Measurements from ENCODE around the gene GPC3.
A peak's percentile ranks its signal among the peaks of the same experiment; 100 is the strongest.

GPC3 gene

DNA sequence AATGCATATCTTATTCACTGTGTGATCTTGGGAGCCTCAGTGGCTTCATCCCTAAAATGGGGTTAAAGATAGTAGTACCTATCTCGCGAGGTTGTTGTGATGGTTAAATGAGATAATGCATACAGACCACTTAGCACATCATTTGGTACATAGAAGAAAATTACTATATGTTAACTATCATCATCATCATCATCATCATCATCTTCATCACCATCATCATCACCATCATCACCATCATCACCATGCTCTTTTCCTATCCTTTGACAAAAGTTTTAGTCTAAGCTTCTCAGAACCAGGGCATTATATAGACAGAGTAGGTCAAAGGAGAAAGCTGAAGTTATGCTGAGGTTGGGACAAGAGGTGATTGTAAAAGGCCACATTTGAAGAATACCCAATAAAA, 145.0 kb downstream of the GPC3 start:
- DNase-seq (ENCODE audit: low read depth) = no peak

DNA sequence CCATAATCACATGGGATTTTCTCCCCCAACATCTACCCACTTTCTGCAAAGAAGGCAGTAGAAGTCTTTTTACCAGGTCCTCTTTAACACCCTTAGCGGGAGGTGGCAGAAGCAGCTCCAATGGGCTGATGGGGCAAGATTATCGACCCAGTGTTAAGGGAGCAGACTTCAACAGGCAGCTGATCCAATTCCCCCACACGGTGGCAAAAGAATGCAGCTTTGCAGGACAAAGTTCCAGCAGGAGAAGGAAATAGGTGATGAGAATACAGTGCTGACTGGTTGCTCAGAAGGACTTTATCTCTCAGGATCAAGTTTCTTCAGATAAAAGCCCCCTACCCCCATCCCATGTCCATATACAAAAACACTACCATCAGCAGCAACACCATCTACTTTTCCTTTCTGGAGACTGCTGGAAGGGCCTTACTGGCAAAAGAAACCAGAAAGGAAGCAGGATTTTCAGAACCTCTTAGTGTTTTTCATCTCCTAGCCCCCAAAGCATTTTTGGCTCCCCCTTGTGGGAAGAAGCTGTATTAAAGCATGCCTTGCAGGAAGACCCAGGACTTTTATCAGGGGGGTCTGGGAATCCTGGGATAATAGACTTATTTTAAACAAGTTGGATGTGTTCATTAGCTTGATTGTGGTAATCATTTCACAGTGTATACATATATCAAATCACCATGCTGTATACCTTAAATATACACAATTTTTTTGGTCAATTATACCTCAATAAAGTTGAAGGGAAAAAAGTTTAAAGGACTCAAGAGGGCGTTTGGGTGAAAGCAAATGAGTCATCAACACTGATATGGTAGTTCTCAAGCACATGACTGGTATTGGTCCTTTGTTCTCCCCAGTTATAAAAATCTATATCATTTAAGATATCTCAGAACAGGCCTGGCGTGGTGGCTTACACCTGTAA, 146.4 kb downstream of the GPC3 start:
- DNase-seq (ENCODE audit: low read depth) = peak; percentile 9

DNA sequence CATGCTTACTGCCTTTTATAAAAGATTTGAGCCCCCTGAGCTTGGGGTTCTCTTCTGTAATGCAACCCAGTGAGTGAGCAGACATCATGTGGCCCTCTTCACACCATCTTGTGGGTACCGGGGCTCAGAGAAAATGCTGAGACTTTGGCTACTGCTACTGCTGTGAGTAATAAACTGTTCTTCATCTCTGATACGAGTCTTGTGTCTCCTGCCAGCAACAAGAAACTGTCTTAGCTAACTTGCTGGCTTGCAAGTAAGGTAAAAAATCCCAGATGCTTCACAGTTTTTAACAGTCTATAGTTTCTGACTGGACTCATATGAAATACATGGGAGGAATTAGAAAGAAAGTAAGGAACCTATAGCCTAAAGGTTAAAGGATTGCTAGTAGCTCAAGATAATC, 148.3 kb downstream of the GPC3 start:
- DNase-seq (ENCODE audit: low read depth) = no peak

DNA sequence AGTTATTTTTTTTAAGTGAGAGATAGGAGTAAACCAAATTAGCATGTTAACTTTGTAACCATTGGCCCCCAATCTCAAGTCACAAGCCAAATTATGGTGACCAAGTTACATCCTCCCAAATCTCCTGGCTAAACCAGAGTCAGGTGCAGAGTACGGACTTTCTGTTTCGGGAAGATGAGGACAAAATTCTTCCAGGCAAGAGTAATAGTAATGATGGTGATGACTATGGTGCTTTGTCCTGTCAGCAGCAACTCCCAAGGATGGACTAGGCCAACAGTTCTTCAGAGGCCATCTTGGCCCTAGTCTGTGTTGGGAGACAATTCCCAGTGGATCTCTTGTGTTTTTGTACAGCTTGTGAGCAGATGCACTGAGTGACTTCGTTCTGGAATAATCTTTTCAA, 148.8 kb downstream of the GPC3 start:
- DNase-seq (ENCODE audit: low read depth) = no peak

DNA sequence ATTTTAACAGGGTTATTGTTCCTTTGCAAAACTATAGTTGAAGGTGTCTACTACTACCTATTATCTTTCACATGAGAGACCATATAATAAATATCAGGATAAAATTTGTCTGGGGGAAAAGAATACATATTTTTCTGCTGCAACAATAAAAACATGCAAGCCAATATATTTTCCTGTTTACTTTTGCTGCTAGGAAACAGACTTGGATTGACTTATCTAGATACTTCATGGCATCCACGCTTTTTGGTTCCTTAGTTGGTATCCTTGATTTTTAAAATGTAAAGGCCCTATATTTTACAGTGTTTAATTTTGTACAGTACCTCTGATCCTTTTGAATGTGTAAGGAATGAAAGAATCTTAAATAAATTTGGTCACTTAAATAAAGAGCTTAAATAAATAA, 150.6 kb downstream of the GPC3 start:
- no peak for DNase-seq (ENCODE audit: low read depth)

DNA sequence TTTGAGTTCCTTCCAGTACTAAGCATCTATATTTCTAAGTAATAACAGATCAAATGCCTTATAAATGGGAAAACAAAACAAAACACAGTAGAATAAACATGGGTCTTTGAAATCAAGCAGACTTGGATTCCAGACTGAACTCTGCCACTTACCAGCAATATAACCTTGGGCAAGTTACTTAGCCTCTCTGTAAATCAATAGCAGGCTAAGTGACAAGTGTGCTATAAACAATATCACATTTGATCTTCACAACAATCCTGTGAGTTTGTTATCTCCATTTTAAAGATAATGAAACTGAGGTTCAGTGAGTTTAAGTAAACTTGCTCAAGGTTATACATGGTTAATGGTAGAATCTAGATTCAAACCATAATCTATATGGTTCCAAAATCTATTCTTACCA, 165.8 kb downstream of the GPC3 start:
- DNase-seq (ENCODE audit: low read depth) = no peak

DNA sequence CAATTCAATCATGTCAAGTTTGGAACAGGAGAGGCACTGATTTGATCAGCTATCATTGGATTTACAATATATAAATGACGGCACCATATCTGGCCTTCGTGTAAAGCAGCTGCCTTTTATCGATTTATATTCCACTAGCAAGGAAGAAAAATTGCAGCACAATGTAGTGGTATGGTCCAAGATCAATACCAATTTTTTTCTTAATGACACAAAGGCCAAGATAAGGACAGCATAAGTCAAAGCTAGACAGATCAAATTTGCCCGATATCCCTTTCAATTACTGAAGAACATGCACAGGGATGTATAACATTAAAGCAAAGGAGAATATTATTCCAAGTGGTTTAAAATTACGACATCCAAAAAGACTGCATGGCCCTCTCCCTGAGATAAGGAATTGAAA, 167.4 kb downstream of the GPC3 start:
- no peak for DNase-seq (ENCODE audit: low read depth)

DNA sequence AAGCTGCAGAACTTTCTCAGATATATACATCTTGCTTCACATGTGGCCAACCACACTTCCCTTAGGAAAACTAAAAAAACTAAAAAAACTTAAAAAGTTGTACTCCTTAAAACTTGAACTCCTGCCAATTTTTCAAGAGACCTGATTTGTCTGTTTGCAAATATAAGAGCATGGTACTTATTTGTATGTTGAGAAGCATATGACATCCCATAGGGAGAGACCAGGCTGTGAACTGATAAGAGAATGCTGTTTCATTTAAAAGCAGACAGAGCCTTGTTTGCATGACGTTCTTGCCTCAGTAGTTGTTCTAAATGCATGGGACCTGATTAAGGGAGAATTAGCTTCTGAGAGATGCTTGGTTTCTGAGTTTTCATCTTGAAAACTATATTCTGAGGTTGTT, 169.9 kb downstream of the GPC3 start:
- no peak for DNase-seq (ENCODE audit: low read depth)

DNA sequence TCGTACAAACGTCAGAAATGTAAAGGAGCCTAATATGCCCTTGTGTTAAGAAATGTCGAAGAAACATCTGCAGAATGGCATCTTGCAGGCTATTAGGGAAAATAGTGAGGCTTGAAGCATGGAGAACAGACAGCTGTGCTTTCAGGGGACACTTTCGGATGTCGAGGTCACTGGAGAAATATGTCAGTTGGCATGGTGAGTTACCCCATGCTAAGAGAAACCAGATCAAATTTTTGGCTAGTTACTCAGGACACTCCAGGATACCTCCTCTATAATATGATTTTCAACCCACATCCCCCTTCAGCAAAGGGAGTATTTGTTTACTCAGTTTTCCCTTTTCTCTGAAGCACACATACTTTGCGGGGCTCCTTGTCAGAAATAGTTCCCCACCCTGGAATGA, 171.4 kb downstream of the GPC3 start:
- DNase-seq (ENCODE audit: low read depth) = no peak

DNA sequence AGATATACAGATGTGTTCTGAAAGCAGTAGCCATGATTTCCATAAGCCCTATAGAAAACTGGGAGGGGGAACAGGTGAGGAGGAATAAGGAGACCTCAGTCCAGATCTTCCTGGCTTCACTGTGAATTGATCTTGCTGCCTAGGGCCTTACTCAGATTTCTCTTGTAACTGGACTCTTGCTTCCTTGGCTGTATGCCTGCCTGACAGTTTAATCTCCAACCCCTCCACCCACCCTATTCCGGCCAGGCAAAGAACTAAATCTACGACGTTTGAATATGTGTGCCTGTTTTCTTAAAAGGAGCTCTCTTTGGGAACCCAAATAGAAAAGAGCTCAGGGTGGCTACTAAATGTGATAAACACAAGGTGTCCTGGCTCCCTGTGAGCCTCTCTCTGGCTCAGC, 173.0 kb downstream of the GPC3 start:
- DNase-seq (ENCODE audit: low read depth) = no peak

DNA sequence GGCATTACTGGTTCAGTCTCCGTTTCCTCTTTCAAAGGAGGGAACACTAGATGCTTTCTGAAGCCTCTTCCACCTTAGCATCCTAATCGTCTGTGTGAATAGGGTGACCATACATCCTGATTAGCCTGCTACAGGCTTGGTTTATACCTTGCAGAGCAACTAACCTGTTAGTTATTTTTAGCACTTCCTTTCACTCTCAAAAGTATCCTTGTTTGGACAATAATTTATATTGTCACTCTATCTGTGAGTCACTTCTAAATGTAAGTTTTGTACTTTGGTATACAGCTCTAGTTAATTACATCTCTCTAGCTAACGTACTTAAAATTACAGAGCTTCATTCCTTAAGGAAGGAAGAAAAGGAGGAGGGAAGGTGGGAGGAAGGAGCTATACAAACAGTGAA, 174.5 kb downstream of the GPC3 start:
- no peak for DNase-seq (ENCODE audit: low read depth)

DNA sequence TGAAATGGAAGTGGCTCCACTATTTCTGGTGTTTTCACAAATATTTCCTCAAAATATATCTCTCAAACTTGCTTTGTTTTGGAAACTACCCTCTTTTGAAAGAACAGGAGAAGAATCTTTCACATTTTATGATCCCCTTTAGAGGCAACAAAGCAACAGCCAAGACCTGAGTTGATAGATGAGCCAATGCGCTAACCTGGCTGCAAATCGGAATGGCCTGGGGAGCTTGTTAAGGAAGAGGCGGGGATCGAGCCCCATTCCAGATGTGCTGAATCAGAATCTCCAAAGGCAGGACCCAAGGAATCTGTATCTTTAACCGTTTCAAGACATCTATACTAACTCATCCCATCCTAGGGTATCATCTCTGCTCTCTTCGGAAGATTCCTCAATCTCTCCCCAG, 181.3 kb downstream of the GPC3 start:
- no peak for DNase-seq (ENCODE audit: low read depth)

DNA sequence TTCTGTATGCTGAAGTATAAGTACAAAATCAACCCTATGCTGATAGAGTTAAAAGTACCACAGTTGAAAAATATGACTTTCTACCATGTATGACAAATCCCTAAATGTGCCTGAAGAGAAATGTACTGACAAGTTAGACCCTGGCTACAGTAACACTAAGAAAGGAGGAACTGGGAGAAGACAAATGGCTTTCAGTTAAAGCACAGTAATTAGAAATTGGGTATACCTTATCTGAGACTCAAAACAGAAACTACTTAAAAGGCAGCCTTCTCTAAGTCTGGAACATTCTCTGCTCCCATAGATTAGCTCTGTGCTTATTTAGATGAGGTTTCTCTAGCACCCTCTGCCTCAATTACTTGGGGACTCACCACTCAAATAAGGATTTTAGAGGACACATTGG, 189.1 kb downstream of the GPC3 start:
- no peak for DNase-seq (ENCODE audit: low read depth)

DNA sequence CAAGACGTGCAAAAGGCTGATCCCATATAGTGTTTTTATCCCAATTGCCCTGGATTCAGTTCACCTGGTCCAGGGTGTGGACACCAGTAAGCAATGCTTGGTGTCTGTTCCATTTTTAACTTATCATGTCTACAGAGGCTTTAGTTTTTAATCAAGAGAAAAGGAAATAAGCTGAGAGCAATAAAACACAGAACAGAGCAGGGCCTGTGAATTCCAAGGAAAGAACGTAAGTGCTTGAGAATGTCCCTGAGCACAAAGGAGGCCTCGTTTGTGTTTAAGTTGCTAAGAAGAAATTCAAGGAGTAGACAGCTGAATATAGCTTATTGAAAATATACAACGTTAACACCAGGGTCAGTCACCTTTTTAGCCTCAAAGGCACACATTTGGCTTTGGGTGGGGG, 191.3 kb downstream of the GPC3 start:
- no peak for DNase-seq (ENCODE audit: low read depth)

DNA sequence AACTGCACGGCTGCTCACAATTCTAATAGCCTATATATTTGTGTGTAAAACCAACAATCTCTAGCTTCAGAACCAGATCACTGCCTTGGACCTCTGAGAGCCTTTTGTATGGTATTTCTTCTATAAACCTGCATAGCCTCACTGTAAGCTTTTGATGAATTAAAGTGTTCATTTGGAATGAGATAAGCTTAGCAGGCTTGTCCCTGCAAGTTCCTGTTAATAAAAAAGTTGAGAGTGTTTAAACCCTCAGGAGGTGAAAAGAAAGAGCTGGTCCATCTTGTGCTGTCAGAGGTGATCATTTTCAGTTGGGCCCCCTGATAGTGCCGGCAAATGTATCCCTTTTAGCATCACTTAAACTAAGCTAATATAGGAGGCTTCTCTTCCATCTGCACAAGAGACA, 191.8 kb downstream of the GPC3 start:
- no peak for DNase-seq (ENCODE audit: low read depth)

DNA sequence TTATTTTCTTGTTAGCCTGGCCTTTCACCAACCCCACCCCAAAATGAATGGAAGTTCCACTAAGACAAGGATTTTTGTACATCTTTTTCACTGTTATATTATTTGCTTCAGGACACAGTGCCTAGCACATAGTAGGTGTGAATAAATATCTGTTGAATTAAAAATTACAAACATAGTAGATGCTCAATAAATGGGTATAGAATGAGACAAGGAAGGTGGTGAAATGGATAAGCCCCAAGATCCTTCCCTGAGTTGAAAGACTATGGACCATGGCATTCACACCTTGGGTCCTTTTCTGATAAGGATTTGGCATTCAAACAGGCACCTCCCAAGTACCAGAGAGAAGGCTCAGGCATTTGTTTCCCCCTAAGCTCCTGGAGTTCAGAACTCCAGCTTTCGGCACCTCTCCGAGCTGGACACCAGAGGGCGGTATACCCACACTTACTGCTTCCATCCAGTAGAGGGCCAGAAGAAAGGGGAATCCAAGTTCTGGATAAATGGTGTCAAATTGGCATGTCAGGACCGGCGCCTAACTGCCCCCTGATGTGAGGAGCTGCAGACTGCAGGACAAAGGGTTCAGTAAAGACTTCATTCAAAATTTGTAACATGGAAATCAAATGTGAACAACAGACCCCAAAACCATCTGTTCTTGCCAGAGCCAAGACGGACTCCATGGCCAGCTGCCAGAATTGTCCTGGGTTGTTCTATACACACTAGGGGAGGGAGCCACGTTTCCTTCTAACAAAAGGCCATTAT, 193.0 kb downstream of the GPC3 start:
- DNase-seq (ENCODE audit: low read depth) = peak; percentile 34

DNA sequence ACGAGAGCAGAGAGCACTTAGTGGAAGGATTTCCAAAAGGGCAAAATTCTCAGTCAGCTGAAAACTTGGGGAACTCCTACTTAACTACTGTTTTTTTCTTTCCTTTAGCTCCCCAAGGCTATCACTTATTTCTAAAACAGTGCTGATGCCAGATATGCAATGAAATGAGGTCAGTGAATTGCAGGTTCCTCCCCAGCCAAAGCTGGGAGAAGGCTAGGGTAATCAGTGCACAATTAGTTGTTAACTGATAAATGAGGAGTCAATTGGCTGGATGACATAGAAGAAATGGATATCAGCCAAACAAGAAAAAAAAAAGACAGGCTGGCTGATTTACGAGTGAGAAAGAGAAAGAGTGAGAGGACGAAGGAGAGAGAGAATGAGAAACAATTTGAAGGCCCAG, 195.6 kb downstream of the GPC3 start:
- no peak for DNase-seq (ENCODE audit: low read depth)

DNA sequence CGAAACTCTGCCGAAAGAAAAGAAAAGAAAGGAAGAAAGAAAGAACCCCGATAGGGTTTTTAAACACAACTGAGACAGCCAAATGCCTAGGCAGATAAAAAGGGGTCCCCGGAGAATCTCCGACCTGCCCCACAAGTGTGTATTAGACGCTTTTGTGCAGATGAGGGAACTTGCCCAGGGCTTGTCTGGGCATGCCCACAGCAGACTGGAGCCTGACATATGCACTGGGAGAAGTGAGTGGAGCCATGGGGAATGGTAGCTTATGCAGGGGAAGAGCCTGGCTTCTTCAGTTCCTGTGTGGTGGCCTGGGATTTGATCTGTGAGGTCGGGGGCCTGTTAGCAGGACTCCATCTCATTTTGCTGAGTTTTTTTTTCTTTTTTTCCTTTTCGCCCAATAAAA, 199.0 kb downstream of the GPC3 start:
- no peak for DNase-seq (ENCODE audit: low read depth)

DNA sequence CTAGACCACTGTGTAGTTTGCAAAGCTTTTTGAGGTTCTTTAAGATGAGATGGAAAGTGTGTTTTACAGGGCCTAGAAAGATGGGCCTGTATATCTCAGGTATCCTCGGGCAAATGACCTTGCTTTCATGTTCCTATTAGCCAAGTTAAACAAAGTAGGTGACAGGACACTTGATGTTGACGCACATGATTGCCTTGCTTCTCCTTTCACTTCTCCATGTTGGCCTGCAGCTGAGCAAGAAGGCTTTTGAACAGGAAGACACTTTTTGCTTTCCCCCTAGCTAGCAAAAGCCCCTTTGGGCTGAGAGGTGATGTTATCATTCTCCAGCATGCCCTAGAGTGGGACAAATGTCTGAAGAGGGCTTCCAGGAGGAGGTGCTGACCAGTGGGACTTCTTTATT, 202.1 kb downstream of the GPC3 start:
- no peak for DNase-seq (ENCODE audit: low read depth)

DNA sequence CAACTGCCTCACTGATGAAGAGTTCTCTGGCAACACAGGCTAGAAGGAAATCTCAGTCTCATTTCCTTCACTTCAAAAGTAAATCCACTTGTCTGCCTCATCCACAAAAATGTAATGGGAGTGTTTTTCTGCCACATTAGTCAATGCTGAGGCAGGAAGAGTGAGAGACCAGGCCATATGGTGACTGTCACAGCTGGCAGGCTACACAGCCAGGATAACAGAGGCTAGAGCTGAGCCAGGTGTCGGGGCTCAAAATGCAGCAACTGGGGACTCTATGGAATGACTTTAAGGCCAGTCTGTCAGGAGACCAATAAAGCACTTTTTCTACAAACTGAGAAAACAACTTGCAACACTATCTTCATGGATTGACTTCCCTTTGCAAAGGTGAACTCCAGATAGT, 204.2 kb downstream of the GPC3 start:
- DNase-seq (ENCODE audit: low read depth) = no peak

DNA sequence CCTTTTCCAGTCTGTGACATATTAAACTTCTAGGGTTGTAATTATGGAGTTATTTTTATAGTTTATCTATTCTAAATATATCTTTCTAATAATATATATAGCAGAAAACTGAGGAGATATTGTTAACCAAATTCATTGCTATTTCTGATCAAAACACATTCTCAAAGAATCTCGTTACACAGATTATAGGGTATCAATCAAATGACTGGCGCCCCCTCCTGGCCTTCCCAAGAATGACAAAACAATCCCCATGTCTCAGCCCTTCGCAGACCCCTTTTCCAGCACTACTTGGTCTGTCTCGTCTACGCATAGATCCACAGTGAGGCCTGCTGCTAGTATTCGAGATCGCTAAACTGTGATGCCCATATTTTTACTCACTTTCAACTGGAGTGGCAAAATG, 209.3 kb downstream of the GPC3 start:
- DNase-seq (ENCODE audit: low read depth) = no peak

DNA sequence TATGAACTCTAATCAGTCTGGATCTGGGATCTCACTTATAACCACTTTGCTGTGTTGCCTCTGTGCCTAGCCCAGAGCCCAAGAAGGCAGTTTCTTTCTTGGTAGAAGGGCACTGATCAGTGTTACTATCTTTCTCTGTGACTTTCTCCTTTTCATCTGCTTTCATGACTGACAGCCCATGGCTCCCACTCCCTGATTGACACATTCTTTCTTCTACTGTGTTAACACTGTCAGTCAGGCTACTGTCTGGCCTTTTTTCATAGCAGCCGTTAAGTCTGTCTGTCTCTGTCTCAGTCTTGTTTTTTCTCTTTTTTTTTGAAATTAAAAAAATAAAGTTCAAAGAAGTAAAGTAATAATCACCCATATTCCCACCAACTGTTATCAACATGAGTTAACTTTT, 210.6 kb downstream of the GPC3 start:
- DNase-seq (ENCODE audit: low read depth) = no peak

DNA sequence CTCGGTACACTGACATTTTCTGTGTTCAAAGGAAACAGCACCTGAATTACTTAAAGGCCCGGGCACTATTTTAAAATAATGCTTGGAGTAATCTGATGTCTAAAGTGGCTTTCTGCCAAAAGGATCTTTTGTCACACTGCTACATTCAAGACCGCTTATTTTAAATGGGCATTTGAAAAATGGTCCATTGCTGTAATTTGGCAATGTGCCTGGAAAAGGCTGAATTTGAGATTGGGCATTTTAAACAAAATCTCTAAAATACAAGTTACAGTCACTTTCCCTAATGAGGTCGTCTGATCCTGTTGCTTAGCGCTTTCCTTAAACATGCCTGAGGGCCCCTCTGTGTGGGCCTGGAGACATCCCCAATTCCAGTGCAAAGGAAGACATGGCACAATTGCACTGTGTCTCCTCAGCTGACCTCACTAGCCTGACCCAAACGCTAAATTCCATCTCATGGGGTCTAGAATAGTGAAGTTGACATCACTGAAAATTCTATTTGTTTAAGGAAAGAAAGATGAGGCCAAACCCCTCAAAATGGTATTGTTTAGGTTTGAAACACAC, 214.2 kb downstream of the GPC3 start:
- no peak for DNase-seq (ENCODE audit: low read depth)

Data from GM04504 (cell line).